ENCODE data around the gene ZNF516.

- TF ChIP-seq ZFP1 (CRISPR knock-in tag; IDR thresholded peaks at IDR 0.05) (no peak), ZBTB26 (CRISPR knock-in tag; IDR thresholded peaks at IDR 0.05; ENCODE audit: borderline replicate concordance) (no peak), PHF5A (CRISPR knock-in tag; IDR thresholded peaks at IDR 0.05; ENCODE audit: low read depth, unreplicated experiment) (no peak), NFE2 (CRISPR knock-in tag; IDR thresholded peaks at IDR 0.05) (no peak), FOXK2 (IDR thresholded peaks at IDR 0.05) (no peak), CHD2 (IDR thresholded peaks at IDR 0.05; ENCODE audit: low read depth, low read length) (no peak), EP300 (IDR thresholded peaks at IDR 0.05; ENCODE audit: low read depth in 2 of 2, low read length in 2 of 2) (no peak), EP300 (CRISPR knock-in tag; IDR thresholded peaks at IDR 0.05; ENCODE audit: borderline replicate concordance) (no peak), CTCF (CRISPR knock-in tag; IDR thresholded peaks at IDR 0.05) (no peak)
Observed at GRCh38 chr18:76410660-76411417, 84.2 kb downstream of the ZNF516 start.
